Endothelial cell (in vitro differentiated cells): ENCODE measurements around the gene KCNN3. TPM values are rescaled to one million over a fixed set of nuclear protein-coding genes. Genes with fewer than 3 reads are reported as not detected.

ENCODE experiments used
- DNase-seq: peaks from one replicate; pipeline ENCODE4 v3.0.0; 2021; ENCODE audit warnings: low spot score
- H3K27ac Mint-ChIP-seq: one replicate; pipeline ENCODE4 v1.8.0; 2021; ENCODE audit warnings: mixed read lengths, inconsistent platforms; ENCODE audit not compliant: unreplicated experiment
- H3K27me3 Mint-ChIP-seq: one replicate; pipeline ENCODE4 v1.8.0; 2021; ENCODE audit warnings: mild to moderate bottlenecking, moderate library complexity, mixed read lengths, inconsistent platforms; ENCODE audit not compliant: unreplicated experiment
- H3K36me3 Mint-ChIP-seq: one replicate; pipeline ENCODE4 v1.8.0; 2021; ENCODE audit warnings: mild to moderate bottlenecking, low read depth, mixed read lengths, inconsistent platforms; ENCODE audit not compliant: unreplicated experiment
- H3K4me1 Mint-ChIP-seq: one replicate; pipeline ENCODE4 v1.8.0; 2021; ENCODE audit warnings: mild to moderate bottlenecking, mixed read lengths, inconsistent platforms; ENCODE audit not compliant: unreplicated experiment
- H3K4me3 Mint-ChIP-seq: one replicate; pipeline ENCODE4 v1.8.0; 2021; ENCODE audit warnings: mild to moderate bottlenecking, mixed read lengths, inconsistent platforms; ENCODE audit not compliant: unreplicated experiment
- H3K9me3 Mint-ChIP-seq: one replicate; pipeline ENCODE4 v1.8.0; 2021; ENCODE audit warnings: mixed read lengths, inconsistent platforms; ENCODE audit not compliant: unreplicated experiment
- CTCF ChIP-seq: fragments of 200-600 bp; sonication (generic); IDR thresholded peaks from one replicate; pipeline ENCODE4 v1.5.0; 2021; ENCODE audit warnings: antibody characterized with exemption; ENCODE audit not compliant: unreplicated experiment
- total RNA-seq: library from RNA; stranded (reverse); fragmentation: NEBNext Ultra II Directional; extraction: Animal tissue kit (Norgen Biotek cat#: 25700); gene quantifications from one replicate; pipeline ENCODE4 v1.2.1, GENCODE V29; 2021; ENCODE audit not compliant: unreplicated experiment

The KCNN3 gene
- total RNA-seq, 1 donor from 2014 or later = 17.3 TPM

- H3K4me1 Mint-ChIP-seq = peaks cover 31% of the 10 kb centered on the region
These were observed 86.1 kb downstream of the KCNN3 start for GRCh38 chr1:154783976-154784375.

GRCh38 chr1:154780541-154780940 is 89.5 kb downstream of the KCNN3 start:
- no peak overlapping the region for H3K27ac Mint-ChIP-seq
- H3K9me3 Mint-ChIP-seq = no peaks in the 10 kb centered on the region
- H3K27me3 Mint-ChIP-seq = peaks cover 6% of the 10 kb centered on the region
- DNase-seq = no peak
- H3K4me1 Mint-ChIP-seq = peaks cover 20% of the 10 kb centered on the region
- peaks cover 10% of the 10 kb centered on the region for H3K36me3 Mint-ChIP-seq
- no peak overlapping the region for H3K4me3 Mint-ChIP-seq
- no peak for TF ChIP-seq CTCF

More at GRCh38 chr1:154783976-154784375, 86.1 kb downstream of the KCNN3 start:
- Mint-ChIP-seq H3K27ac (peak overlapping the region; percentile 7), H3K4me3 (peak overlapping the region; percentile 62), H3K9me3 (no peaks in the 10 kb centered on the region), H3K36me3 (peaks cover 11% of the 10 kb centered on the region), H3K27me3 (peaks cover 3% of the 10 kb centered on the region)
- no peak for TF ChIP-seq CTCF
- DNase-seq = no peak

GRCh38 chr1:154779551-154780189 is 90.4 kb downstream of the KCNN3 start:
- DNase-seq = no peak
- H3K9me3 Mint-ChIP-seq = no peaks in the 10 kb centered on the region
- no peak for TF ChIP-seq CTCF
- H3K27ac Mint-ChIP-seq = no peak overlapping the region
- no peak overlapping the region for H3K4me3 Mint-ChIP-seq
- H3K27me3 Mint-ChIP-seq = peaks cover 6% of the 10 kb centered on the region
- H3K4me1 Mint-ChIP-seq = peaks cover 16% of the 10 kb centered on the region
- peaks cover 10% of the 10 kb centered on the region for H3K36me3 Mint-ChIP-seq

GRCh38 chr1:154778944-154779343 is 91.1 kb downstream of the KCNN3 start:
- H3K27ac Mint-ChIP-seq = no peak overlapping the region
- peaks cover 3% of the 10 kb centered on the region for H3K27me3 Mint-ChIP-seq
- H3K4me1 Mint-ChIP-seq = peaks cover 10% of the 10 kb centered on the region
- no peak for TF ChIP-seq CTCF
- H3K4me3 Mint-ChIP-seq = no peak overlapping the region
- no peak for DNase-seq
- no peaks in the 10 kb centered on the region for H3K9me3 Mint-ChIP-seq
- peaks cover 10% of the 10 kb centered on the region for H3K36me3 Mint-ChIP-seq

- peaks cover 5% of the 10 kb centered on the region for H3K4me1 Mint-ChIP-seq
- peaks cover 10% of the 10 kb centered on the region for H3K36me3 Mint-ChIP-seq
These were observed 91.8 kb downstream of the KCNN3 start for GRCh38 chr1:154778275-154778674.

More at GRCh38 chr1:154778275-154778674, 91.8 kb downstream of the KCNN3 start:
- TF ChIP-seq CTCF = no peak
- Mint-ChIP-seq H3K27ac (no peak overlapping the region), H3K4me3 (no peak overlapping the region), H3K27me3 (peaks cover 3% of the 10 kb centered on the region), H3K9me3 (no peaks in the 10 kb centered on the region)
- no peak for DNase-seq
